Smooth muscle cell of the brain vasculature (primary cell): ENCODE measurements around the gene AKTIP.
"Not testable (repeated sequence)": the region's sequence is repeated elsewhere in the genome, so short reads cannot be mapped to it uniquely, and the experiment has no call there.

Experiments used
- DNase-seq: peaks from one replicate; pipeline ENCODE4 v3.0.0-alpha.2; 2012; ENCODE audit warnings: low read depth, low spot score

The AKTIP gene

DNA sequence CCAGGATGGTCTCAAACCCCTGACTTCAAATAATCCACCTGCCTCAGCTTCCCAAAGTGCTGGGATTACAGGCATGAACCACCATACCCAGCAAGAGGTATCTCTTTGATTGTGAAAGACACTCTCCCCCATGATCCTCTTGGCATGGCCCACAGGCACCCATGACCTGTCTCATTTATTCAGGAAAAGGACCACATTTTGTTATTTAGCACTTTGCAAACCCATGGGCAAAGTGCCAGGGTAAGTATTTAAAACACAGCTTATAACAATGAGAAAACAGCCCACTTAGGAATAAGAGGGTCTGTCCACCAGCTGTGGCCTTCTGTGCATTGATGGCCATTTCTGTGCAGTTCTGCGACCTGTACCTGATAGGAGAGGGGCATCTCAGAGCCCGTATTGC, 12.8 kb upstream of the AKTIP start:
- no peak for DNase-seq

DNA sequence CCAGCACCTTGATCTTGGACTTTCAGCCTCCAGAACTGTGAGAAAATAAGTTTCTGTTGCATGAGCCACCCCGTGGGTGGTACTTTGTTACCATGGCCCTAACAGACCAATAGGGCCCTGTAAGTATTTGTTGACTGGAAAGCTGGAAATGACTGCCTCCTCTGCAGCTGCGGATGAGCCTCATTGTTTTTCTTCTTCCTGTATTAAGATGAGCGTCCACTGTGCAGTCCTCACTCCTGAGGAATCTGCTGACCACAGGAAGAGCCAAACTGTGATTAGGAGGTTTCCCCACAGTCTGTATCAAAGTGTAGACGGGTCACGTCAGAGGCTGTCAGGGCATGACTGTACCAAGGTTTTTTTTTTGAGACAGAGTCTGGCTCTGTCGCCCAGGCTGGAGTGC, 12.2 kb upstream of the AKTIP start:
- DNase-seq: no peak

DNA sequence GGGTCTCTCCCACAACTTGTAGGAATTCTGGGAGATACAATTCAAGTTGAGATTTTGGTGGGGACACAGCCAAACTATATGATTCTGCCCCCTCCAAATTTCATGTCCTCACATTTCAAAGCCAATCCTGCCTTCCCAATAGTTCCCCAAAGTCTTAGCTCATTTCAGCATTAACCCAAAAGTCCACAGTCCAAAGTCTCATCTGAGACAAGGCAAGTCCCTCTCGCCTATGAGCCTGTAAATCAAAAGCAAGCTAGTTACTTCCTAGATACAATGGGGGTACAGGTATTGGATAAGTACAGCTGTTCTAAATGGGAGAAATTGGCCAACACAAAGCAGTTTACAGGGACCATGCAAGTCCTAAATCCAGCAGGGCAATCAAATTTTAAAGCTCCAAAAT, 9.8 kb upstream of the AKTIP start:
- DNase-seq: not testable (repeated sequence)

DNA sequence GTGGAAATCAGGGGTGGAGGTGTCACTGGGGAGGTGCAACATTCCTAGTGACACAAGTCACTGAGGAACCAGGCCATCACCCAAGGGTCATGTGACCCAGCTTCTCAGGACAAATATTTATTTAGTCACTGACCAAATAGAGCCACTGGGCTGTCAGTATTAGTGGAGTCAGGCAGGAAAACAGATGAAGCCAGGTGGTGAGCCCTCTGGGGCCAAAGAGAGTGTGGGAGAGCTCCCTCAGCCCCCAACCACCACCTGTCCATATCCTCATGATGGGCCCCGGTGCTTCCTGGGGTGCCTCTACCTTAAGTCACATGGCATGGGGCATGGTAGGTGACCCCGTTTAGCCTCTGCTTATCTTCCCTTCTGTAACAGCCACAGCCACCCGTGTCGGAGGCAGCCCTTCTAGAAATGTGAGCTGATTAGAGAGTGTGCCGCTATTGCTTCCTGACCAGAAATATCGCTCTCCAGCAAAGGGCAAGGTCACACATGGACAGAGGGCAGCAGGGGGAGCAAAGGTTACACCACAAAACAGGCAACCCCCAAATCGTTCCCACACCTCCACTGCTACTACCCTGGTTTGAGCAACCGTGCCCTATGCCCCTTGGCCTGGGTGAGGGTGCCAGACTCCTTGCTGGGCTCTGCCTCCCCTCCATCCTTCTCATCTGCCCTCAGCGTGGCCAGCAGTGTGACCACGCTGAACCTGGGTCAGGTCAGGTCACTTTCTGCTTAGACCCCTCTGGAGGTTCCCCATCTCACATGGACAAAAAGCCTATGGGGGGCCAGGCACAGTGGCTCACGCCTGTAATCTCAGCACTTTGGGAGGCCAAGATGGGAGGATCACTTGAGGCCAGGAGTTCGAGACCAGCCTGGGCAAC, 8.6 kb upstream of the AKTIP start:
- DNase-seq: no peak

DNA sequence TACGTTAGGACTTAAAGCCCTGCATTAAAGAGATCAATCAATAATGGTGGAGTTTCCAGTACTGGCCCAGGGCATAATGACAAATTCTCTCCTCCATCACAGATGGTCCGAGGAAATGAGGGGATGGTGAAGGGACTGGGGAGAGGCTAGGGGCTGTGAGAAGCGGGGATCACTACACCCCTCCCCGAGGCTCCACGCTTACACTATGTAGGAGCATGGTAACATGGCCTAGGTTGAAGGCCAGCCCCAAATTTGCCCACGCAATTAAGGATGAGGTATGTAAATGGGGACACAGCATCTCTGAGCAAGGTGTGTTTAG, 8.0 kb upstream of the AKTIP start:
- DNase-seq: no peak

DNA sequence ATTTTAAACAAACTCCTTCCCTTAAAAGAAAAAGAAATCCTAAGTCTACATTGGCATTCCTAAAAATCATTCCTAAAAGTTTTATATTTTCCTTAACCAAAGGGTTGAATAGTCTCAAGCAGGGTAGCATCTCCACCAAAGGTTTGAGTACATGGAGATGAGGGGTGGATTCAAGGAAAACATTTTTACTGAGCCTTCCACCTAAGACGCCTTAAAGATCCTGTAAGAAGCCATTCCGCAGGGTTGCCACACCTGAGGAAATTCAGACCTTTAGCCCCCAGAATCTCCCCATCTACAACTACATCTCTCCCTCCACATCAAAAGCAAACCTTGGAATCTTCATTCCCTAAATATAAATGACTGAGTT, 7.7 kb upstream of the AKTIP start:
- DNase-seq: no peak

DNA sequence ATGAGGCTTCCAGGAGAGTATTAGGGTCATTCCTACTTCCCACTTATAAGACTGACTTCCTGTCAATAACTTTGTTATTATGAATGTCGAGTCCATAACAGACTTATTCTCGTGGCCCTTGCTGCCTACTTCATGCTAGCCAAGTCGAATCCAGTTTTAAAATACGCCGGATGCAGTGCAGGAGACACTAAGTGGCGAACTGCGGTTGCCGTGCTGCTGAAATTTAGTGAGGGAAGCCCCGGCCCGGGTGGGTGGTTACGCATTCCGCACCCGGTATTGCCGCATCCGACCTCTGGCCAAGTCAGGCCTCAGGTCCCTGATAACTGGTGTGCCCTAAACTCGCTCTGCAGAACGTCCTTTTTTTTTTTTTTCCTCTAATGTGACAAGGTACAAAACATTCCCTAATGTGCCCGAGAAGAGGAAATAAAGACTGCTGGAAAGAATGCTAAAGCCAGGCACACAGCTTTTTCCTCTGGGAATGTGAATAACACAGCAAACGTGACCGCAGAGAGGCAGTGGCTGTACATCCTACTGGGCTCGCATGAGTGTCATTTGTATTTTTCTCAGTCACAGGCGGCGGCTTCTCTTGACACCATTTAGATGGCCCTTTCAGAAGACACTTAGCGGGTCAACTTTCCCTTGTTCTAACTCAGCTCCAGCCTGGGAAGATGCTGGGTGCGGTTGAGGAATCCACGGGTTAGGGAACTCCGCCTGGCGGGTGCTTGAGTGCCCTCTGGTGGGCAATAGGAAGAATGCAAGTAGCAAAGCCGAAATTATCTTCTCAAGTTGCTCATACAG, 7.1 kb upstream of the AKTIP start:
- peak; percentile 40 for DNase-seq

DNA sequence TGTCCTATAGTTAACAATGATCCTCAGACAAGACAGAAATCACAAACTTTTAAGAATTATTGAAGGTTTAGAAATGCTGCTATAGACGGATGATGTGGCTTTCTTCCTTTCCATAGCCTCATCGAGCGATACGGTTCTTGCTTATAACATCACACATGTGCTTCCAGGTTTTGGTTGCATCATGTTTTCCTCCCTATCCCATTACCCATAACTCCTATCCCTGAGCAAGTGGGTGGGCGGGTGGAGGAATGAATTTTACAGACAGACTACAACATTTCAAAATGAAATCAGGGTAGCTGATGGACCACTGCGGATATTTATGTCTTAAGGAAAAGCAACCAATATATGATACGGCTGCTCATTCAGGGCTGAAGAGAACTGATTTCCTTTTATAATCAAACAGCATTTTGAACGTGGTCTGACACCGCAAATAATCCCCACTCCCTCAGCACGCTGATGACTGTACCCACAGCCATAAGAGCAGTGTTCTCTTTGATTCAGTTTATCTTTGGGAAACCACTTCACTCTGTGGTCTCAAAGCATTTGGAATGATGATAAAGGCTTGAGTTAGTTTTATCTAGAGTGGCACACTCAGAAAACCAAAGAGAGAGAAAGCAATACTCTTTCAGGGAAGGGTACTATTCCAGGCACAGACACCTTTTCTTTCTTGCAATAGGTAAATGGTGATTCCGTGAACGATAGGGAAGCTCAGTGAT, 4.6 kb upstream of the AKTIP start:
- DNase-seq: no peak

DNA sequence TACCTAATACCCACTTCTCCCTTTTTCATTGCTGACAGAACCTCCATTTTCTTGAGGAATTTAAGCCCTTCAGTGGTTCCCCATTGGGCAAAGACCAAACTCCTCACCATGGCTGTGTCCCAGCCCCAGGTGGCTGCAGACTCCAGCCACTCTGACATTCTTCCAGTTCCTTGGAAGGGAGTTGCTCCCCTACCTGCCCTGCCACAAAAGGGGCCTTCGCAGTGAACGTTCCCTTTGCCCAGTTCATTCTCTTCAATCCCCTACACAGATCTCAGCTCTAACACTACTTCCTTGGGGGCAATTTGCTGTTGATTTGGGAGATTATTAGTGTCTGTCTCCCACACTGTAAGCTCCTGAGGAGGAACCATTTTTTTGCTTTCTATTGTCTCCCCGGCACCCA, 3.2 kb upstream of the AKTIP start:
- DNase-seq: no peak

DNA sequence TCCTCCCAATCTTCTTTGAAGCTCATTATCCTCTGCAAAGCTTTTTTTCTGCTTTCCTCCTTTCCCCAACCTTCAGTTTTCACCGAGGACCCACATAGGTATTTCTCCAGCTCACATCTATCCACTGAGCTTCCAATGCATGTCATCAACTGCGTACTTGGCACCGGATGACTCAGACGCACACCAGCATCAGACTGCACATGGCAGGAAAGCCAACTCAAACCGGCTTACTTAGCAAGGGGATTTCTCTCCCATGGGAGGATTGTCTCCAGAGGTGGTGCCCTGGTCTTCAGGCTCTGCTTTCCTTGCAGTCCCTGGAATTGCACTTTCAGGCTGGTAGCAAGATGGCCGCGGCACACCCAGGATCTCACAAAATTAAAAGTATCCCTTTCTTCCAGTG, 1.7 kb upstream of the AKTIP start:
- no peak for DNase-seq

DNA sequence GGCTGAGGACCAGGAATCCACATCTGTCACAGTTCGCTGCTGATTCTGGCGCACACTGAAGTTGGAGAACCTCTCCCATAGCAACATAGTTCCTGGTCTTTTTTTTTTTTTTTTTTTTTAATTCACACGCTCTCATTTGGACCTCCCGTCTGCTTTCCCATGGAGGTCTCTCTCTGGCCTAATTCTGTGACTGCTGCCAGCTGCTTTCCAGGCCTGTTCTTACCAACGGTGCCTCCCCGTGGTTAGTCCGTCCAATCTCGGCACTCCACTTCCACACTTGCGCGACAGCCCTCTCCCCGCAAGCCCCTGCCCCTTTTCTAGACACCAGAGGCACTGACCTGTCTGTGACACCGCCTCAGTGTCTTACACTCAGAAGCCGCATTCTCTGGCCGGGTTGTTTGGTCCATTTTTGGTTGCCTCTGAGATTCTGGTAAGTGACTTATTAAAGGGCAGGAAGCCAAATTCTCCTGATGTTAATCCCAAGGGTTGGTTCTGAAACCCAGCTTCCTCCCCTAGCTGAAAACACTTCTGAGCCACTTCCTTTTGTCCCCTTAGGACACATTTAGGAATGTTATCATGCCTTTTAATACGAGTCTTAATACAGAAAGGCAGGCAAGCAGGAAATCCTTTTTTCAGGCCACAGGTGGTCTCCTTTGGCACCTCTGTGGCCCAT, 1.1 kb upstream of the AKTIP start:
- DNase-seq: peak; percentile 9

DNA sequence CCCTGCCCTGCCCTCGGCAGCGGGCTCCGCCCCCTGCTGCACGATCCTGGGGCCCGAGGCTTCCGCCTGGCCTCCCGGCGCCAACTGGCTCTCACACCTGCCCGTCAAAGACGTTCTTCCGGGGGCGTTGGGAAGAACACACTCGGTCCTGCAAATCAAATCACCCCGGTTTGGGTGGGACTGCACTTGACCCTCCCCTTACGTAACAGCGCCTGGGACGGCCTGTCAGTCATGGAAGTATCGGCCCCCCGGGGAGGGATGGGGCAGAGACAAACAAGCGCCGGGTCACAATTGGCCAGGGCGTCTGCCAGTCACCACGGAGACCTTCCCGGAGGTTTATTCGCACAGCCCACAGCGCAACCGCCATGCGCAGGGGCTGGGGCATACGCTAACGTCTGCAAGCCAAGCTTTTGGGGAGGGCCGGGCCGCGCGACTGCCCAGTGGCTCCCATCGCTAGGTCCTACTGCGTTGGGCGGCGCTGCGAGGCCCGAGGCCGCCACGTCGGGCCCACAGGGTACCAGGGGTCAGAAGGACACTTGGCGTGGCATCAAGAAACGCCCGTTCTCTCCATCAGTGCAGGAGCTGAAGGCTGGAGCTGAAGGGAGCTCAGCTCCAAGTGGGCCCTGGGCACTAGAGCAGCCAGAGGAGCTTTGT, 388 bp upstream of the AKTIP start:
- DNase-seq: peak; percentile 100

DNA sequence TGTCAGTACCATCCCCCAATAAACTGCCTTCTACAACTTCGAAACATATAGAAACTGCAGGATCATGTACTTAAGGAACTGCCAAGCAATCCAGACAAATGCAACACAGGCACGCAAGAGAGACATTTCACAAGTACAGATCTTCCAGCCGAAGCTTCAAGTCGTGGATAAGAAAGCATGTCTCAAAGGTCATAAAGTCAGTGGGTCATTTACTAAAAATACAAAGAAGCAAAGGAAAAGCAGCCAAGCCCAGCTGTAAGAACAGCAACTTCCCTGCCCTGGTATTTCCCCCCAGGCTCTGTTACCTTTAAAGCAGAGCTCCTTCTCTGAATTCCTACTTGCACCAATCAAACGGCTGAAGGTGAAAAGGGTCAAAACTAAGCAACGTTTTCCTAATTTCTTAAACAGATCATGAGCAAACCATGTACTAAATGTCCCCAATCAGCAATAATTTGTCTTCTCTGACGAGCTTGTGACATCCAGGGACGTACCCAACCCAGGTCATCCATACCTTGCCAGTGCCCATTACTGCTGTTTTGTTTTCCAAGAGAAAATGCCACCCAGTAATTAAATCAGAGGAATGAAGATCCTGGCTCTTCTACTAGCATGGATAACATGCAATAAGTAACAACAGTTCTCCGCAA, 1.7 kb downstream of the AKTIP start:
- DNase-seq: no peak

DNA sequence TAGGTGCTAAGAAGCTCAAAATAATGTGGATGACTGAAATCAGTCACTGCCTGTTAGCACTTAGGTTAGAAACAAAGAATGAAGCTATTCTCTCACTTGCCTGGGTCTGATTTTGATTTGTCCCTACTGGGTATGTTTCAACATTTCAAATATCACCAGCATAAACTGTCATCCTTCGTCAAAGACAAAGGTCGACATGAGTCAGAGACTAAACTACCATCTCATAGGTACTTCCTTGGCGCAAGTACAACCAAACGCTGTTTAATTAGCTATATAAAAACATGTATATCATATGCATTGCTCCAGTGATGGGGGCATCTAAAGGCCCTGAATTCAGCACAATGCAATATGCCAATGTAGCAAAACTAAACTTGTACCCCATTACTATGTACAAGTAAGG, 4.0 kb downstream of the AKTIP start:
- DNase-seq: no peak

DNA sequence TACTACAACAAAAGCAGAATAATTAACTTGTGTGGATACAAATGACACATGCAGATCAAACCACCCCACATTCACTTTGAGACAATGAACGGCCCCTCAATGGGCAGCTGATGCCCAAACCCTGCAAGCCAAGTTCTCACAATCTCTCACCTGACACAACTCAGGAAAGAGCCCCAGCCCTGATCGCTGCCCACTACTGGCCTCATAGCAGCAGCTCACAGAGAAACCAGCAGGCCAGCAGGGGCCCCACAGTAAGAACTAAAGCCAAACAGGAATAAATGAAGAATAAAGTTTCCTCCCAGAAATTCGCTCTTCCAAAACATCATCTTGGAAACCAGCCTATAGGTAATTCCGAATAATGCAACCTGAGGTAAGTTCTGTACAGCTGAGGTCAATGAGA, 7.7 kb downstream of the AKTIP start:
- DNase-seq: no peak

DNA sequence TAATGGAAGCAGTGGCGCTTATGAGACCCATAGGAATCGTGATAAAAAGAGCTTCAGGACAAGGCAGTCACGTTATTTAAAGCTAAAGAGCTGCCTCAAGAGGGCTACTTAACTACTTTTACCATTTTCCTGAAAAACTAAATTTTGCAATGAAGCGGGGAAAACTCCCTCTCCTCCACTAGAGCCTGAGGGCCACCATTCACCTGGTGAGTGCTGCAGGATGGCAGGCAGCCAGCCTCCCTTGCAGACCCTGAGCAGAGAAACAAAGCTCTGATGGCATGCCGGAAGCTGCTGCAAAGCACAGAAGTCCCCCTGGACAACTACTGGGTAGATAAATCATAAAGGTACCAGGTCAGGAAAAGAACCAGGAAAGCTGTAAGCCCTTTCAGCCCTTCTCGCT, 8.4 kb downstream of the AKTIP start:
- no peak for DNase-seq

DNA sequence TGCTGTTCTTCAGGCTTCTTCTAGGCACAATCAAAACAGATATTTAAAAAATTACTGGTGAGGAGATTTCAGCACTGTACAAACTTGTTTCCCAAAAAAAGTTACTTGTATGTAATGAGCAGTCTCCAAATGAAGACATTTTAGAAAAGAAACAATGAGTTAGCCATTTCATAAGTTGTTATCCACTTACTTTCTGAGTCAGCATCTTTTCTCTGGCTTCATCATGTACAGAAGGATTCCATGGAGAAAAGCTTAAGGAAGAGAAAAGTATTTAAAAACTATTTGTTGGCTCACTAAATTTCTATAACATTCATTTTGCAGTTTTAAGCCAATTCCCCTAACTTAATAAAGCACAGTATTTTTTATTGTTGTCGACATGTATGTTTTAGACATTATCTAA, 10.5 kb downstream of the AKTIP start:
- DNase-seq: no peak

DNA sequence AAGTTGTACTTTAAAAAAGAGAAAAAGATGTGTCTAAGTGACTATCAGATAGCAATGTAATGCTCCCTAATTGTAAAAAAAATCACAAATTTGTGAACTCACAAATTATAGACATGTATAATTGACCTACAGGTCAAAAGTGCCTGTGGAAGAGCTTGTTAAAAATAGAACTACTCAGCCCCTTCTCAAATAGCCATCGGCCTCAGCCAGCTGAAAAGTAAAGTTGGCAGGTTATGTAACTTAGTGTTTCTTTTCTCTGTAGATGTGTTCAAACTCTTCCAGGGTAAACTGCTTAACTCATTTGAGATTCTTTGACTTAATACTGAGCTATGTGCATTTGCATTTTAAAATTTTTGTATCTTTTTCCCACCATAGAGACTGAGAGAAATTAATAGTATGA, 13.3 kb downstream of the AKTIP start:
- no peak for DNase-seq

DNA sequence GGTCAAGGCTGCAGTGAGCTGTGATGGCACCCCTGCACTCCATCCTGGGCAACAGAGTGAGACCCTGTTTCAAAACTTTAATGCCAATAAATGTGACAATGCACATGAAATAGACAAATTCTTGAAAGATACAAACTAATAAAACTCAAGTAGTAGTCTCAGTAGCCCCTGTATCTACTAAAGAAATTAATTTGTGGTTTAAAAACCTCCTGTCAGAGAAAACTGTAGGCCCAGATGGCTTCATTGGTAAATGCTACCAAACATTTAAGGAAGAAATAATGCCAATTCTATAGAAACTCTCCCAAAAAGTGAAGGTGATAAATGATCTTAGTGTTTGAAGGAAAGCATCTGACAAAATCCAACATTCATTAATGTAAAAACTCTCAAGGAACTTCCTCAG, 16.8 kb downstream of the AKTIP start:
- no peak for DNase-seq

DNA sequence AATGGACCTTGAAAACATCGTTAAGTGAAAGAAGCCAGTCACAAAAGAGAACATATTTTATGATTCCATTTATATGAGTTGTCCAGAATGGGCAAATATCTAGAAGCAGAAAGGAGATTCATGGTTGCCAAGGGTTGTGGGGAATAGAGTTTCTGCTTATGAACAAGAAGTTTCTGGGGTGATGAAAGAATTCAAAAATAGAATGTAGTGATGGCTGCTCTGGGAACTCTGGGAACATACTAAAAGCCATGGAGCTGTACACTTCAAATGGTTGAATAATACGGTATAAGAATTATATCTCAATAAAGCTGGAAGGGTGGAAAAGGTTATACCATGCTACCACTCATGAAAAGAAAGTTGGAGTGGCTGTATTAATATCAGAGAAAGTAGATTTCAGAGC, 18.5 kb downstream of the AKTIP start:
- no peak for DNase-seq

DNA sequence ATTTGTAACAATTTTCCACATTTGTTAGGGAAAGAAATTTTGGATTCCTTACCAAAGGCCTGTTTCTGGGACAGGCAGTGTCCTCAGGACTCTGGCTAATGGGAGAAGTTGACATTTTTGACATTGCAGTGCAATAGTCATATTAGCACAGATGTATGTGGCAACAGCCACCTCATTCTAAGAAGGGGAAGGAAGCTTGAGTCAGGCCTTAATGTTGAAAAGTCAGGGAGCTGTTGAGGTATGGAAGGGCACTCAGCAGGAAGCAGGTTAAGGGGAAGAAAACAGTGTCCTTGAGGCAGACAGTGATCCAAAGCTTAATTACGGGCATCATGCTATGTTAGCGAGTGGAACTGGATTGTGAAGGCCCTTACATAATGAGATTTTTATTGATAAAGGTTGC, 20.9 kb downstream of the AKTIP start:
- no peak for DNase-seq
